ENCODE data around the gene CDH8.

- TF ChIP-seq EZH2 (IDR thresholded peaks at IDR 0.05; ENCODE audit: borderline replicate concordance, low read length) = no peak
- TF ChIP-seq CTCF (conservative IDR thresholded peaks at IDR 0.05 in 1 of 2, IDR thresholded peaks at IDR 0.05 in 1 of 2; ENCODE audit: extremely low read depth in 1 of 2, insufficient read depth in 1 of 2, low read depth in 1 of 2, low read length in 2 of 2) = no peak
Observed at GRCh38 chr16:61684541-61684940, 351.7 kb downstream of the CDH8 start.

All from mammary epithelial cell (primary cell).